ENCODE data around the gene EPN2.
"Not testable (repeated sequence)": the region's sequence is repeated elsewhere in the genome, so short reads cannot be mapped to it uniquely, and the experiment has no call there.

EPN2 gene

GRCh38 chr17:19345486-19346350 is 108.6 kb downstream of the EPN2 start:
- DNase-seq (ENCODE audit: low read depth), result no peak

GRCh38 chr17:19346351-19347255 is 109.4 kb downstream of the EPN2 start:
- DNase-seq (ENCODE audit: low read depth), result peak; percentile 59

DNA sequence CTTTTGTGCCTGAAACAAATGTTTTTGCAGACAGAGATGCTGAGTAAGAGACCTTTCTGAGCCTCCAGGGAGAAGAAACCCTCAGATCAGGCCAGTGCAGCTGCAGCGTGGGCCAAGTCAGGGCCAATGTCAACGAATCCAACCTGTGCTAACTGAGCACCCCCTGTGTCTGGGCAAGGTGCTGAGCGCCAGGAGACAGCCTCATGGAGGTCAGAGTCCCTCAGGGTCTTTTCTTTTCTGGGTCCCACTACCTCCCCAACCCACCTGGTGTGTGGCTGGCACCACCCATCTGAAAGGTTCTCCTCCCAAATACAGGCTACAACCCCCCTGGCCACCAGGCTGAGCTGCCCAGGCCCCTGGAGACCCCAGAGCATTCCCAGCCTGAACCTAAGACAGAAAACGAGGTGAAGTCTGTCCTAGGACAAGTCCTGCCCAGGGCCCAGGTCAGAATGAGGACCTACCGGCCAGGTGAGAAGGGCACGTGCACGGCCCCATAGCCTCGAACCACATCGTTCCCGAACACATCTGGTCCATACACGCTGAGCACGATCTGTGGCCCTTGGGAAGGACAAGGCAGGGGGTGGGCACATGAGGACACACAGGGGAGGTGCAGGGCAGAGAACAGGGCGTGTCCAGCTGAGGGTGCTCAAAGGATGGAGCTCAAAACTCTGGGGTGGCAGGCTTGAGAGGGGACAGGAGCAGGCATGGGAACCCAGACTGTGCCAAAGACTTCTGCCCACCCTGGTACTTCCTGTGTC is 110.3 kb downstream of the EPN2 start:
- no peak for DNase-seq (ENCODE audit: low read depth)

- DNase-seq (ENCODE audit: low read depth), result no peak
These were observed 111.0 kb downstream of the EPN2 start for GRCh38 chr17:19348081-19348650.

DNA sequence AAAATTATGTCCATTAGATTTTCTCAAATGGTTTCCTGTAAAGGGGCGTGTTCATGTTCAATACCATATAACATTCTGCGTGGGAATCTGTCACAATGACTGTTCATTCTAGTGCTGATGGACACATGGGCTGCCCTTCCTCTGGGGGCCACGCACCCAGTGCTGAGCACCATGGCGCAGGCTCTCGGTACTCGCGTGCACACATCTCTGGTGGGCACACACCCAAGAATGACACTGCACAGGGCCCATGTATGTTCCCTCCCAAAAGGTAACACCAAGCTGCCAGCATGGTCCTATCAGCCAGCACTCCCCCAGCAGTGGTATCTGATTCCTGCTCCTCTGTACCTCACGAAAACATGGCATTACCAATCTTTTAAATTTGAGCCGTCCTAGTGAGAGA is 111.6 kb downstream of the EPN2 start:
- no peak for DNase-seq (ENCODE audit: low read depth)

DNA sequence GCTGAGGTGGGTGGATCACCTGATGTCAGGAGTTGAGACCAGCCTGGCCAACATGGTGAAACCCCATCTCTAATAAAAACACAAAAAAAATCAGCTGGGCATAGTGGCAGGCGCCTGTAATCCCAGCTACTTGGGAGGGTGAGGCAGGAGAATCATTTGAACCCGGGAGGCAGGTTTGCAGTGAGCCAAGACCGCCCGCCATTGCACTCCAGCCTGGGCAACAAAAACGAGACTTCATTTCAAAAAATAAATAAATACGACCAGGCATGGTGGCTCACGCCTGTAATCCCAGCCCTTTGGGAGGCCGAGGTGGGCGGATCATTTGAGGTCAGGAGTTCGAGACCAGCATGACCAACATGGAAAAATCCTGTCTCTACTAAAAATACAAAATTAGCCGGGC is 116.2 kb downstream of the EPN2 start:
- DNase-seq (ENCODE audit: low read depth), result not testable (repeated sequence)

DNA sequence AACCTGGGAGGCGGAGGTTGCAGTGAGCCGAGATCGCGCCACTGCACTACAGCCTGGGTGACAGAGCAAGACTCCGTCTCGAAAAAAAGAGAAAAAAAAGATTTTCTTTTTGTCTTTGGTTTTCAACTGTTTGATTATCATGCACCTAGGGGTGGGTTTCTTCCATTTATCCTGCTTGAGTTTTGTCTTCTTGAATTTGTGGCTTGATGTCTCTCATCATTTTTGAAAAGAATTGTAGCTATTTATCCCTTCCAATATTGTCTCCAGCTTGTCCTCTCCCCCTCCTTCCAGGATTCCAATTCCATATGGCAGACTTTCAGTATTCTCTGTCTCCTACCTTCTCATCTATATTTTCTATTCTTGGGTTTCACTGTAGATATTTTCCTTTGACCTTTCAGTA is 117.6 kb downstream of the EPN2 start:
- no peak for DNase-seq (ENCODE audit: low read depth)

GRCh38 chr17:19357351-19357750 is 120.2 kb downstream of the EPN2 start:
- no peak for DNase-seq (ENCODE audit: low read depth)

GRCh38 chr17:19357761-19358160 is 120.6 kb downstream of the EPN2 start:
- no peak for DNase-seq (ENCODE audit: low read depth)

DNA sequence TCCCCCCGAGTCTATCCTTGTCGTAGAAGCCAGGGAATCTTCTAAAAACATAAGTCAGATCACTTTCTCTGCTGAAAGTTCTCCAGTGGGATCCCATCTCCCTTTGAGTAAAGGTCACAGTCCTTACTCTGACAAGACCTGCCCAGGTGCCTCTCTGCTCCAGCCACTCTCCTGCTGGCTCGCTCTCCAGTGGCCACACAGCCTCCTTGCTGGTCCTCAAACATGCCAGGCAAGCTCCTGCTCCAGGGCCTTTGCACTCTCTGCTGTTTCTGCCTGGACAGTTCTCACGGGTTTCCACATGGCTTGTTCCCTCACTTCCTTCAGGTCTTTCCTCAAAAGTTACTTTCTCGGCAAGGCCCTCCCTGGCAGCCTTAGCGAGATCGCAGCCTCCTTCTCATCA is 122.0 kb downstream of the EPN2 start:
- no peak for DNase-seq (ENCODE audit: low read depth)

DNA sequence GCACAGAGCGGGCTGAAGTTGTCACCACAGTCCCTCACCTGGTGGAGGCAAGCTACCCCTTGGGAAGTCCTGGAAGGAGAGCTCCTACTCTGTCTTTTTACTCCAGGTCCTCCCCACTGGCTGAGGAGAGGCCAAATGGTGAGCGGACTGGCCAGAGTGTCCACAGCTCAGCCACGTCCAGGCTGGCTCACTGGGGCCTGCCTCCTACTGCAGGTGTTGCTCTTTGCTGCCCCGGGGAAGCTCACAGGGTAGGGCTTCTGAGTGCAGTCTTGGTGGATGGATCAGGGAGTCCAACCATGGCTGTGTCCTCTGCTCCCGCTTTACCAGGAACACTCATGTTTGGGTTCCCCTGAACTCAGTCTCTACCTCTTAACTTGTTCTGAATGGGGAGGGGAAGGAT is 122.7 kb downstream of the EPN2 start:
- no peak for DNase-seq (ENCODE audit: low read depth)

- no peak for DNase-seq (ENCODE audit: low read depth)
These were observed 123.6 kb downstream of the EPN2 start for GRCh38 chr17:19360772-19361171.

DNA sequence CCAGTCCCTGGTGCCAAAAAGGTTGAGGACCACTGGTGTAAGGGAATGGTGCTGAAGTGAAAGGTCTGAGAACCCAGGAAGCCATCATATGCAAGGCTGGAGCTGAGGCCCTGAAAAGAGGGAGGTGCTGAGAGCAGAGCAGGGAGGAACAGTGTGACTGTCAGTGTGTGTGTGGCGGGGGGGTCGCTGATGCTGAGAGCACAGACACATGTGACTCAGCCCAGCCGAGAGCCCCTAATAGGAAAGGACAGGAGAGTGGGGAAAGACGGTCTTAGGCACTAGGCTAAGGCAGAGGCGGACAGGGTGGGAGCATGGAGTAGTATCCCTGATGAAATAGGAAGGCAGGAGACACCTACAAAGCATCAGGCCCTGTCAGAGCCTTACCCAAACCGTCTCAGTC is 124.2 kb downstream of the EPN2 start:
- no peak for DNase-seq (ENCODE audit: low read depth)

DNA sequence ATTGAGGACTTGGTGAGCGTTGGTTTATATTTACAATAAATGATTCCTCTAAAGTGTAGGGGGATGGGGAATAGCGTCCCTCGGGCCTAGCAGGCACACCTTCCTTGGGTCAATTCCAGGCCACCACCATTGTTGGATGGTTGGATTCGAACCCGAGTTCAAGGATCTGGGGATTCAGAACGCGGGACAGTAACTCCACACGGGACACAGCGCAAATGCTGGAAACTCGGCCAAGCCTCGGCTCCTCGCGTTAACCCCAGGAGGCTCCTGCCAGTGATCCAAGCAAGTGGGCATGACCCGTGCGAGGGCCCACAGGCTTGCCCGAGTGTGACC is 124.7 kb downstream of the EPN2 start:
- DNase-seq (ENCODE audit: low read depth), result no peak

- peak; percentile 82 for DNase-seq (ENCODE audit: low read depth)
These were observed 125.3 kb downstream of the EPN2 start, which contains the start of gene B9D1 for GRCh38 chr17:19362277-19363113. Gene B9D1, minus strand, starts transcription at chr17:19362723. Its CDS starts 154 bp downstream, at chr17:19362569.

DNA sequence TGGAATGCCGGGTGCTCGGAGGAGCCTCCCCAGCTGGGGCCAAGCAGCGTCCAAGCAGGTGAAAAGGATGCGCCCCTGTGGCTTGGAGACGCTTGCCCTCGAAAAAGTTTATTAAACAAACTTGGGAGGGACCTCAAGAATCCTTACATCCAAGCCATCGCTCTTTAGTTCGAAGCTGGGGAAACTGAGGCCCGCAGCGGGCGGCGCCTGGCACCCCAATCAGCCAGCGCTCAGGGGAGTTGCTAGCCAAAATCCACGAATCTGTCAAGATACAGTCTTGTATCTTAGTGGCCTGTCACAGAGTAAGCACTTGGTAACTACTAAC is 125.9 kb downstream of the EPN2 start:
- no peak for DNase-seq (ENCODE audit: low read depth)

GRCh38 chr17:19363460-19364035 is 126.4 kb downstream of the EPN2 start:
- DNase-seq (ENCODE audit: low read depth), result no peak

DNA sequence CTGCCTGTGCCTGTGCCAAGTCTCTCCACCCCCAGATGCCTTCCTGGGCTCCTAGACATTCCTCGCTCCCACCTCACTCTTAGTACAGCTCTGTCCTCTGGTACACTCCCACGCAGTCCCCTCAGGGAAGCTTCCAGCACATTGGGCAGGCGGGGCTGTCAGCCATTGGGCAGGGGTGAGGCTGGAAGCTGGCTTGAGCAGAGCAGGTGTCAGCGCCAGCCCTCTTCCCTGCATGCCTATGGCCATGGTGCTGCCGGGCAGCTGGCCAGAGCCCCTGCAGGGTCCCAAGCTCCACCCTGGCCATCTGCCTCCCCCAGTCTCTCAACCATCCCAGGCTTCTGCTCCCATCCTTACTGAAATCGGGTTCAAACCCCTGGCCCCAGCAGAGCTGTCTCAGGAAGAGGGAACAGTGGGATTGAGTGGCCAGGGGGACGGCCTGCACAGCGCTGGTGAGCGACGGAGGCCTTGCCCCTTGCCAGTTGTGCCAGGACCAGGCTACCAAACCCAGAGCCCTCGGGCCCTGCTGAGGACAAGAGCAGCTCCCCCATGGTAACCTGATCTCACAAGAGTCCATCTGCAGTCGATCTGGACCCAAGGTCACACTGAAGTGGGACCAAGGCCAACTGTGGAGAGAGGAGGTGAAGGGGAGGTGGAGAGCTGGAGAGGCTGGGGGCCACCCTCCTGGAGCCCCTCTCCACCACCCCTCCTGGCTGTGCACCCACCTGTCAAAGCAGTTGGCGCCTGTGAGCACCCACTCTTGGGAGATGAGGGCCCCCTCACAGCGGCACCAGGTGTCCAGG is 127.7 kb downstream of the EPN2 start:
- DNase-seq (ENCODE audit: low read depth), result no peak

DNA sequence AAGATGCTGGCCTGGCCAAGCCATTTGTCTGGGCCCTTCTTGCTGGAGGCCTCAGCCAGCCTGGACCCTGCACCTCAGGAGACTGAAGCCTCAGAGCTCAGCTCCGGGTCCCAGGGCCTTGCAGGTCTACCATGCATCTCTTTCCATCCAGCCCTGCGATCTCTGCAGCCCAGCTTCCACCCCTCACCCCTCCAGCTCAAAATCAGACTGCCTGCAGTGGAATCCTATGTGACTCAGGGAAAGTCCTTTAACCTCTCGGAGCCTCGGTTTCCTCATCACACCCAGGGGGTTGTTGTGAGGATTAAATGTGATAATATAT is 128.3 kb downstream of the EPN2 start:
- no peak for DNase-seq (ENCODE audit: low read depth)
